ENCODE data around the gene DIPK1A. TPM values are rescaled to one million over a fixed set of nuclear protein-coding genes. Genes with fewer than 3 reads are reported as not detected.

DIPK1A gene
- total RNA-seq, 1 donor from 2014 or later, result 4.6 TPM

DNA sequence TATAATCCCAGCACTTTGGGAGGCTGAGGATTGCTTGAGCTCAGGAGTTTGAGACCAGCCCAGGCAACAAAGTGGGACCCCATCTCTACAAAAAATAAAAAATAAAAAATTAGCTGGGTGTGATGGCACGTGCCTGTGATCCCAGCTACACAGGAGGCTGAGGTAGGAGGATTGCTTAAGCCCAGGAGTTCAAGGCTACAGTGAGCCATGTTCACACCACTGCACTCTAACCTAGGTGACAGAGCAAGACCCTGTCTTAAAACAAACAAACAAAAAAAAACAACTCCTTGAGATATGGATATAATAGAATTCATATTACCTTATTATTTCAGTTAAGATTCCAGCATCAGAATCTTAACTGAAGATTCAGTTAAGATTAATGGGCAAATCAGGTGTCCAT, 77.1 kb downstream of the DIPK1A start:
- no peak overlapping the region for H3K27ac ChIP-seq
- no peak for DNase-seq
- H3K27me3 ChIP-seq, result no peaks in the 10 kb centered on the region
- no peak for TF ChIP-seq CTCF (IDR thresholded peaks at IDR 0.05)
- H3K4me1 ChIP-seq, result no peaks in the 10 kb centered on the region
- no peaks in the 10 kb centered on the region for H3K36me3 ChIP-seq
- no peaks in the 10 kb centered on the region for H3K9me3 ChIP-seq
- intact Hi-C loops (cut with DNase I), result no loop called here
- ATAC-seq, result no peak
- no peak overlapping the region for H3K4me3 ChIP-seq

GRCh38 chr1:92883297-92883696, 78.0 kb downstream of the DIPK1A start:
- Histone ChIP-seq H3K9me3 (no peaks in the 10 kb centered on the region), H3K4me3 (no peak overlapping the region), H3K27me3 (no peaks in the 10 kb centered on the region), H3K36me3 (no peaks in the 10 kb centered on the region), H3K27ac (no peak overlapping the region), H3K4me1 (no peaks in the 10 kb centered on the region)
- no peak for TF ChIP-seq CTCF (IDR thresholded peaks at IDR 0.05)
- ATAC-seq (no peak), DNase-seq (no peak)
- intact Hi-C loops (cut with DNase I), result no loop called here

GRCh38 chr1:92882819-92883218, 78.4 kb downstream of the DIPK1A start:
- Histone ChIP-seq H3K27ac (no peak overlapping the region), H3K4me1 (no peaks in the 10 kb centered on the region), H3K9me3 (no peaks in the 10 kb centered on the region), H3K27me3 (no peaks in the 10 kb centered on the region), H3K36me3 (no peaks in the 10 kb centered on the region), H3K4me3 (no peak overlapping the region)
- no peak for DNase-seq
- intact Hi-C loops (cut with DNase I), result no loop called here
- peak; percentile 77 for ATAC-seq
- TF ChIP-seq CTCF (IDR thresholded peaks at IDR 0.05), result no peak

- no peak for DNase-seq
- Histone ChIP-seq H3K4me1 (no peaks in the 10 kb centered on the region), H3K27me3 (no peaks in the 10 kb centered on the region), H3K27ac (no peak overlapping the region), H3K4me3 (no peak overlapping the region), H3K9me3 (no peaks in the 10 kb centered on the region), H3K36me3 (no peaks in the 10 kb centered on the region)
- intact Hi-C loops (cut with DNase I), result no loop called here
- TF ChIP-seq CTCF (IDR thresholded peaks at IDR 0.05), result no peak
- no peak for ATAC-seq
Observed at GRCh38 chr1:92881391-92881790, 79.9 kb downstream of the DIPK1A start.

GRCh38 chr1:92879316-92879968, 81.8 kb downstream of the DIPK1A start:
- no peaks in the 10 kb centered on the region for H3K4me1 ChIP-seq
- no peaks in the 10 kb centered on the region for H3K36me3 ChIP-seq
- H3K27me3 ChIP-seq, result no peaks in the 10 kb centered on the region
- ATAC-seq (no peak), DNase-seq (no peak)
- H3K9me3 ChIP-seq, result no peaks in the 10 kb centered on the region
- no peak for TF ChIP-seq CTCF (IDR thresholded peaks at IDR 0.05)
- no peak overlapping the region for H3K4me3 ChIP-seq
- no peak overlapping the region for H3K27ac ChIP-seq
- intact Hi-C loops (cut with DNase I), result no loop called here

DNA sequence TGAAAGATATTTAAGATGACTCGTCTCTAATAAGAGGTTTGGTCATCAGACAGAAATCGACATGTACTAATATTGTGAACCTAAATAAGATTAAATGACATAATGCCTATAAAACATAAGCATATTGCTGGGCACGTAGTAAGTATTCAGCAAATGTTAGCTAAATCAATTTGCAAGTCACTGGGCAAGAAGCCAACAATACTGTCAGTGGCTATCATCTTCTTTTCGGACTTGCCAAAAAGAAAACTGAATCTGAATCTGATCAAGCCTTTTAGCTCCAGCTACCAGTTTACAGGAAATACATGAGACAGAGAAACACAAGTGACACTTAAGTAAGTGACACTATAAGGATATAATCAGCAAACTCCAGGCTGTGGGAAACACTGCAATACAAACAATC, 83.5 kb downstream of the DIPK1A start:
- DNase-seq (no peak), ATAC-seq (no peak)
- TF ChIP-seq CTCF (IDR thresholded peaks at IDR 0.05), result no peak

More for the DNA sequence above, 83.5 kb downstream of the DIPK1A start:
- no peaks in the 10 kb centered on the region for H3K27me3 ChIP-seq
- intact Hi-C loops (cut with DNase I), result no loop called here
- no peaks in the 10 kb centered on the region for H3K4me1 ChIP-seq
- no peak overlapping the region for H3K27ac ChIP-seq
- no peaks in the 10 kb centered on the region for H3K36me3 ChIP-seq
- no peak overlapping the region for H3K4me3 ChIP-seq
- H3K9me3 ChIP-seq, result no peaks in the 10 kb centered on the region
